ENCODE results near the gene VIPR2.
"Not testable (repeated sequence)": the region's sequence is repeated elsewhere in the genome, so short reads cannot be mapped to it uniquely, and the experiment has no call there.

VIPR2 gene, protein sequence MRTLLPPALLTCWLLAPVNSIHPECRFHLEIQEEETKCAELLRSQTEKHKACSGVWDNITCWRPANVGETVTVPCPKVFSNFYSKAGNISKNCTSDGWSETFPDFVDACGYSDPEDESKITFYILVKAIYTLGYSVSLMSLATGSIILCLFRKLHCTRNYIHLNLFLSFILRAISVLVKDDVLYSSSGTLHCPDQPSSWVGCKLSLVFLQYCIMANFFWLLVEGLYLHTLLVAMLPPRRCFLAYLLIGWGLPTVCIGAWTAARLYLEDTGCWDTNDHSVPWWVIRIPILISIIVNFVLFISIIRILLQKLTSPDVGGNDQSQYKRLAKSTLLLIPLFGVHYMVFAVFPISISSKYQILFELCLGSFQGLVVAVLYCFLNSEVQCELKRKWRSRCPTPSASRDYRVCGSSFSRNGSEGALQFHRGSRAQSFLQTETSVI

DNA sequence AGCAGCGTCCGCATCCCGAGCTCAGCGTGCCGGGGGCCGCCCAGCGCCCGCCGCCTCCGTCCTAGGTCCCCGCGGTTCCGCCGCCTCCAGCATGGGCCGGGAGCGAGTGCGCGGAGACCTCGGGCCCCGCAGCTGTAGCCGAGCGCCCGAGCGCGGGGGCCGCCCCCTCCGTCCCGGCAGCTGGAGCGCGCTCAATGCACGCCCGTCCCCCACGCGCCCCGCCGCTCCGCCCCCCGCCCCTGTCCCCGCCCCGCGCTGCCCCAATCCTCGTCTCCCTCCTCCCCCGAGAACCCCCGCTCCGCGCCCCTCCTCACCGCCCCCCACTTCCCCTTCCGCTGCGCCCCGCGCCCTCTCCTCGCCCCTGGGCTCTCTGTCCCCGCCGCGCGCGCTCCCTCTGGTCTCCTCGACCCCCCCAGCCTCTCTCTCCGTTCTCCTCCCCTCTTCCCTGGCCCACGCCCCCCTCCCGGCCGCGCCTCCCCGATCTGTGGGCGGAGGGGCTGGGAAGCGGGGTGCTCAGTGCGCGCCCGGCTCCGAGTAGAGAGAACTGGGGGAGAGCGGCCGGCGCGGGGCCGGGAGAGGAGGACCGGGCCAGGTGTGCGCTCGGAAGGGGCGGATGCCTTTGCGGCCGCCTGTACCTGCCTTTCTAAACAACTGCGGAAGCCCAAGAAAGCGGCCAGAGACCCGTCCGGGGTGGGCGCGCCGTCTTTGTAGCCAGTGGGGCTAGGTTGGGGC lies at the start of gene VIPR2:
TSS of gene VIPR2 (minus strand) at position 110 of the 732 bp plus-strand sequence. CDS start at position 14, 96 bp downstream.
- intact Hi-C loops (cut with DNase I), result no loop called here
- DNase-seq, result peak in 2 of 10 donors; percentile 75 to 77

DNA sequence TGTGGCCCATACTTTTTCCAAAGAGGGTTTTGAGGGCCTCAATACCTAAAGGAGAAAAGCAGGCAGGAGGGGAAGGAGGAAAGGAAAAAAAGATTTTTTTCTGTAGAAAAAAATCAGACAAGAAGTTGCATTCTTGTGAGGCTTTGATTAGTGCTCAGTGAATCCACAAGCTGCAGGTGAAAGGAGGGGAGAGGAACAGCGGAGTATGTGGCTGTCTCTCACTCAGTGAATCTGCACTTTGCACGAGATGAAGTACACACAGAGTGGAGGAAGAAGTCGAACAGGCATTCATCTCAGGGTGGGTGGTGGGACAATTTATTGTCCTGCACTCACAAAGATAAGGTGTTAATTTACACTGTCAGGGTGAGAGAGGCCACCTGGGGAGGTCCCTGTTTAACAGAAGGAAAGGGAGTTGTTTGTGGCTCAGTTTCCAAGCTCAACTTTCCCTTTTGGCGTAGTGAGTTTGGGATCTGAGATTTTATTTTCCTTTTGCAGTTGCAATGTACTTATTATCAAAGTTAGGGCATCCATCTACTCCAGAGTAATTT lies 49.0 kb upstream of the VIPR2 start:
- DNase-seq, result no peak
- intact Hi-C loops (cut with DNase I), result no loop called here

- intact Hi-C loops (cut with DNase I), result no loop called here
- no peak for DNase-seq
Observed at GRCh38 chr7:159192725-159193453, 48.2 kb upstream of the VIPR2 start.

- intact Hi-C loops (cut with DNase I), result no loop called here
- no peak for DNase-seq
Observed at GRCh38 chr7:159192013-159192412, 47.3 kb upstream of the VIPR2 start.

DNA sequence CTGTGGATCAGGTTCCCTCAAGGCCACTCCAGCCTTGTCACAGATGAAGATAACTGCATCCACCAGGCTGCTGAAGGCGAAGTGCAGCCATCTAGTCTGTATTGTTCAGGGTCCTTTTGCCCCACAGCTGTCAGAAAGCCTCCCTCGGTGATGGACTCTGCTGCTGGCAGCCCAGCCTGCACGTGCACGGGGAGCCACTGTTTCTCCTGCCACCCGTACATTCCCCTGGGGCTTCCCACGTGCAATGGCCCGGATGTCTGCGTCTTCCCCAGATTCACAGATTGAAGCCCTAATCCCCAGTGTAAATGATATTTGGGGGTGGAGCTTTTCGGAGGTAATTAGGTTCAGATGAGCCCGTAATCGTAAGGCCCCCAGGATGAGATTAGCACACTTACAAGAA lies 46.6 kb upstream of the VIPR2 start:
- intact Hi-C loops (cut with DNase I), result no loop called here
- DNase-seq, result peak in 1 of 10 donors; percentile 45

- intact Hi-C loops (cut with DNase I), result no loop called here
- DNase-seq, result no peak
Observed at GRCh38 chr7:159188011-159188410, 43.3 kb upstream of the VIPR2 start.

- intact Hi-C loops (cut with DNase I), result no loop called here
Observed at GRCh38 chr7:159179241-159179640, 34.6 kb upstream of the VIPR2 start.

DNA sequence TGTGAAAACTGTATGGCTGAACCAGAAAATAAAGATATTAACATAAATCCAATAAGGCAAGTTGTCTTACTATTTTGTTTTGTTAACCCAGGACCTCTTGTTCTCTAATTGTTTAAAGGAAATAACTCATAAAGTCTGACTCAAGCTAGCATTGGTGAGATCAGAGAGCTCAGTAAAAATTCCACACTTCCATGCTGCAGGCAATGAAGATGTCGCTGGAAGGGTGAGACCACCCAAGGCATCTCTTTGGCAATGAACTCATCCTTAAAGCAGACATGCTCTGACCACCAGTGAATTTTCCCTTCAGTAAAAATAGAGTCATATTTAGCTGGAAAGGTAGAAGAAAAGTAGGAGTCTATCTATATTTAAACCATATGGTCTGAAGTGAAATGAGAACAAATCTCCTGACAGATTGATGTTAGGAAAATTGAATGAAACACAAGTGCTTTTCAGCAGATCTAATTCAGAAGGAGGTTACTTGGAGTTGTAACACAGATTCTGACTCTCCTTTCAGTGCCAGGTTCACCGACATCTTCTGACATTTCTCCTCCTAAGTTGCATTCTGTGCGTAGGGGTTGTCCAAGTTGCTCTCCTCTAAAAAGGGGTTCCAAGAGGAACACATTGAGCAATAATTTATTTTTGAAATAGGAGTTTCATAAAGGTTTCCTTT lies 32.8 kb upstream of the VIPR2 start:
- intact Hi-C loops (cut with DNase I), result no loop called here
- DNase-seq, result no peak

More at GRCh38 chr7:159179241-159179640, 34.6 kb upstream of the VIPR2 start:
- no peak for DNase-seq

DNA sequence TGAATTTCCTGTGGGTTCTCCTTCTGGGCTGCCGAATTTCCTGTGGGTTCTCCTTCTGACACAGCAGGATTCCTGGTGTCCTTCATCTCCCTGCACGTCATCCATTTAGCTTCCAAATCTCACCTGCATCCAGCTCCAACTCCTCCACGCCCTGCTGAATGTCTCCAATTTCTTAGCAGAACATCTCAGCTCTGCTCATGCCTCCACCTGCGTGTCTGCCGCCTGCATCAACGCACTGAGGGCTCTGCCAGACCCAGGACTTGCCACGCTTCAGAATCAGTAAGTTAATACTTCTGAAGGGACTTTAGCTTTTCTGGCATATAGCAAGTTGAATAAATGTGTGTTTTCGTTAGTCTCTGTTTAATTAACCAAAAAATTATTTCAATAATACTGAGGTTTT lies 31.1 kb upstream of the VIPR2 start:
- intact Hi-C loops (cut with DNase I), result no loop called here
- no peak for DNase-seq

DNA sequence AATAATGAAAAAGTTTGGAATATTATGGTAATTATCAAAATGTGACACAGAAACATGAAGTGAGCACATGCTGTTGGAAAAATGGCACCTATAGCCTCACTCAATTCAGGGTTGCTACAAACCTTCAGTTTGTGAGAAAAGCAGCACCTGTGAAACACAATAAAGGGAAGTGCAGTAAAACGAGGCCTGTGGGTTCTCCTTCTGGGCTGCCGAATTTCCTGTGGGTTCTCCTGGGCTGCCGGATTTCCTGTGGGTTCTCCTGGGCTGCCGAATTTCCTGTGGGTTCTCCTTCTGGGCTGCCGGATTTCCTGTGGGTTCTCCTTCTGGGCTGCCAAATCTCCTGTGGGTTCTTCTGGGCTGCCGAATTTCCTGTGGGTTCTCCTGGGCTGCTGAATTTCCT lies 30.4 kb upstream of the VIPR2 start:
- DNase-seq; intact Hi-C loops (cut with DNase I): not testable (repeated sequence)

DNA sequence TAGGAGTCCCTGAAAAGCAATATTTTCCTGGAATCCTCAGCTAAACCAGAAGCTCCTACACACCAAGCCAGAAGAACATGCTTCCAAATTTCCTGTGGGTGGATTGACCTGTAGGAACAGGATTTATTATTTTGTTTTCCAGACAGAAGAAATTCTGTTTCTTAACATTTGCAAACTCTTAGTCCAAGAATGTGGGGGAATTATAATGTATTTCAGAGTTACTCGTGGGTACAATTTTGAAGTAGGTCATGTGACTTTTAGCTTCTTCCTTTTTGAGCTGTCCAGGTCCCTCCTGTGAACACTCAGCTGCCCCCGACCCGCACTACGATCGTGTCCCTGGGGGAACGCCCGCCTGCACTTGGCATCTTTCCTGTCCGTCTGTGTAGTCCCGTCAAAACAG lies 27.7 kb upstream of the VIPR2 start:
- no peak for DNase-seq
- intact Hi-C loops (cut with DNase I), result no loop called here

DNA sequence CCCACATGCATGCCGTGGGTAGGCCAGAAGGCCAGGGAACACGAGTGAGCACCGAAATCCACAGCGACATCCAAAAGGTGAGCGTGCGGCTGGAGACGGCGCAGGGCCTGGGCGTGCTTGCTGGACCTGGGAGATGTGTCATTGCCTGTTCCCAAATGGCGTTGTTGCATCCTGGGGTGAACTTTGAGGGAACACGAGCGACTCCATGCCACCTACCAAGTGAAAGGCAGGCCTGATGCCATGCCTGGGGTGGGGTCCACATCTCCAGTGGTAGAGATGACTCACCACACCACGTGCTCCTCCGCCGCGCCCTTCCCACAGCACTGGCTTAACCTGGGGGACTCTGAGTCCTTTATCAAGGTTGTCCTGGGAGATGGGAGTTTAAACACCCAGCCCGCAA lies 24.7 kb upstream of the VIPR2 start:
- intact Hi-C loops (cut with DNase I), result no loop called here
- DNase-seq, result no peak

- peak in 1 of 10 donors; percentile 29 for DNase-seq
- intact Hi-C loops (cut with DNase I), result no loop called here
Observed at GRCh38 chr7:159167139-159167538, 22.5 kb upstream of the VIPR2 start.

- no peak for DNase-seq
- intact Hi-C loops (cut with DNase I), result no loop called here
Observed at GRCh38 chr7:159166530-159166929, 21.9 kb upstream of the VIPR2 start.

GRCh38 chr7:159165352-159165751 lies 20.7 kb upstream of the VIPR2 start:
- DNase-seq, result no peak
- intact Hi-C loops (cut with DNase I), result no loop called here

- intact Hi-C loops (cut with DNase I); DNase-seq: not testable (repeated sequence)
Observed at GRCh38 chr7:159163703-159164301, 19.1 kb upstream of the VIPR2 start.

DNA sequence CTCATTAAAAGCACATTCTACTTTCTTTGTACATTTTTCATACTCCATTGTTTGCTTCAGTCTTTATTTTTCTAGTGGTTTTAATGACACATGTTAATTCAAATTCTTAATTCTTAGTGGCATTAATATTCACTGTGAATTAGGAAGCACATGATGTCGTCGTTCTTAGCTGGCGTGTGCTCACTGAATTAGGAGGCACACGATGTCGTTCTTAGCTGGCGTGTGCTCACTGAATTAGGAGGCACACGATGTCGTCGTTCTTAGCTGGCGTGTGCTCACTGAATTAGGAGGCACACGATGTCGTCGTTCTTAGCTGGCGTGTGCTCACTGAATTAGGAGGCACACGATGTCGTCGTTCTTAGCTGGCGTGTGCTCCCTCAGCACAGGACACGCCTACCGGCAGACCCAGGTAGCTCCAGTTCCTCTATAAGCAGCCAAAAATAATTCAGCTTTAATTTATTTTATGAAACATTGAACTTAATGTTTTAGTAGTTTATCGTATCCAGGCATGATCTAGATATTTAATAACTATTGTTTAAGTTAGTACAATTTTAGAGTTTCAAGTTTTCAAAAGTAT lies 17.5 kb upstream of the VIPR2 start:
- intact Hi-C loops (cut with DNase I), result loop anchor here (1.0 kb wide), 1 partner anchor 29 kb away; no protein-coding TSS in a partner anchor
- DNase-seq, result not testable (repeated sequence)

- intact Hi-C loops (cut with DNase I), result no loop called here
- DNase-seq, result no peak
Observed at GRCh38 chr7:159160450-159160849, 15.8 kb upstream of the VIPR2 start.

- peak in 2 of 10 donors; percentile 47 to 76 for DNase-seq
- intact Hi-C loops (cut with DNase I), result no loop called here
Observed at GRCh38 chr7:159159731-159160130, 15.1 kb upstream of the VIPR2 start.
